GM19239 (cell line): ENCODE data around the gene EIPR1.

Experiments
- DNase-seq: peaks from one replicate; pipeline ENCODE4 v3.0.0; 2011; ENCODE audit warnings: low spot score; ENCODE audit not compliant: insufficient read length
- FAIRE-seq: peaks from 2 replicates; lab custom pipeline; 2011; peaks lifted over from hg19 to GRCh38; lab: Jason Lieb, UNC

Gene EIPR1

GRCh38 chr2:3326871-3327270, 50.7 kb downstream of the EIPR1 start:
- FAIRE-seq (no peak), DNase-seq (no peak)

GRCh38 chr2:3326182-3326537, 51.5 kb downstream of the EIPR1 start:
- FAIRE-seq (no peak), DNase-seq (no peak)

- no peak for FAIRE-seq
- DNase-seq = no peak
These were observed 52.0 kb downstream of the EIPR1 start for GRCh38 chr2:3325458-3326181.

- no peak for FAIRE-seq
These were observed 53.0 kb downstream of the EIPR1 start for GRCh38 chr2:3324404-3325281.

GRCh38 chr2:3324036-3324386, 53.6 kb downstream of the EIPR1 start:
- FAIRE-seq (no peak), DNase-seq (no peak)

More at GRCh38 chr2:3324404-3325281, 53.0 kb downstream of the EIPR1 start:
- no peak for DNase-seq

GRCh38 chr2:3323360-3324035, 54.1 kb downstream of the EIPR1 start:
- FAIRE-seq (no peak), DNase-seq (no peak)

GRCh38 chr2:3322311-3322970, 55.2 kb downstream of the EIPR1 start:
- DNase-seq = no peak
- no peak for FAIRE-seq

- no peak for DNase-seq
- no peak for FAIRE-seq
These were observed 55.8 kb downstream of the EIPR1 start for GRCh38 chr2:3321825-3322224.

GRCh38 chr2:3320910-3321605, 56.6 kb downstream of the EIPR1 start:
- FAIRE-seq (no peak), DNase-seq (no peak)

- FAIRE-seq (no peak), DNase-seq (no peak)
These were observed 57.7 kb downstream of the EIPR1 start for GRCh38 chr2:3319745-3320566.

- FAIRE-seq (no peak), DNase-seq (no peak)
These were observed 58.5 kb downstream of the EIPR1 start for GRCh38 chr2:3319134-3319533.

- DNase-seq (no peak), FAIRE-seq (no peak)
These were observed 59.6 kb downstream of the EIPR1 start for GRCh38 chr2:3317871-3318590.

GRCh38 chr2:3317277-3317685, 60.3 kb downstream of the EIPR1 start:
- FAIRE-seq (no peak), DNase-seq (no peak)

- FAIRE-seq = no peak
- DNase-seq = no peak
These were observed 61.0 kb downstream of the EIPR1 start for GRCh38 chr2:3316456-3317276.

GRCh38 chr2:3314626-3315025, 63.0 kb downstream of the EIPR1 start:
- no peak for FAIRE-seq
- no peak for DNase-seq

GRCh38 chr2:3313781-3314375, 63.7 kb downstream of the EIPR1 start:
- DNase-seq = no peak
- FAIRE-seq = no peak

GRCh38 chr2:3312576-3313345, 64.9 kb downstream of the EIPR1 start:
- DNase-seq (no peak), FAIRE-seq (no peak)
